C4-2B (cell line): ENCODE results near the gene TENM4.
A peak's percentile ranks its signal among the peaks of the same experiment; 100 is the strongest.

Experiments used
- CTCF ChIP-seq: fragments of 450-650 bp; conservative IDR thresholded peaks from 2 replicates; pipeline ENCODE4 v1.5.1; 2017; ENCODE audit warnings: mild to moderate bottlenecking
- ZFX ChIP-seq: fragments of 450-650 bp; IDR thresholded peaks from 2 replicates; pipeline ENCODE4 v1.6.1; 2017

- TF ChIP-seq CTCF (peak; percentile 32), ZFX (no peak)
Observed at GRCh38 chr11:79159657-79160450, 281.0 kb downstream of the TENM4 start.
